Osteoblast (primary cell): ENCODE data around the gene SORCS1. TPM values are rescaled to one million over a fixed set of nuclear protein-coding genes. Genes with fewer than 3 reads are reported as not detected.

Experiments used
- DNase-seq: peaks from one replicate; pipeline ENCODE4 v3.0.0; 2011; ENCODE audit warnings: low spot score, mixed read lengths; ENCODE audit not compliant: insufficient read length; ENCODE audit errors: missing footprints
- H2AFZ ChIP-seq: 2 replicates; pipeline ENCODE4 v1.6.0; 2011; ENCODE audit warnings: mild to moderate bottlenecking, low read length
- H3K27ac ChIP-seq: 2 replicates; pipeline ENCODE4 v1.5.1; 2011; ENCODE audit warnings: mild to moderate bottlenecking, low read depth, low read length, moderate library complexity
- H3K27me3 ChIP-seq: 2 replicates; pipeline ENCODE4 v1.6.0; 2012; ENCODE audit warnings: mild to moderate bottlenecking, control low read depth, inconsistent platforms, low read length, moderate library complexity; ENCODE audit not compliant: insufficient read depth
- H3K36me3 ChIP-seq: 2 replicates; pipeline ENCODE4 v1.5.1; 2011; ENCODE audit warnings: mild to moderate bottlenecking, low read length, control low read depth, moderate library complexity; ENCODE audit not compliant: insufficient read depth
- H3K4me1 ChIP-seq: 2 replicates; pipeline ENCODE4 v1.5.1; 2011; ENCODE audit warnings: mild to moderate bottlenecking, low read length, control low read depth, moderate library complexity; ENCODE audit not compliant: insufficient read depth
- H3K4me2 ChIP-seq: 2 replicates; pipeline ENCODE4 v1.6.0; 2011; ENCODE audit warnings: mild to moderate bottlenecking, low read length; ENCODE audit not compliant: insufficient read depth
- H3K4me3 ChIP-seq: fragments of 200-600 bp; sonication (generic); 3 replicates; pipeline ENCODE4 v1.5.1; 2012; ENCODE audit warnings: mild to moderate bottlenecking, low read length, inconsistent platforms; ENCODE audit not compliant: insufficient read depth
- H3K79me2 ChIP-seq: 2 replicates; pipeline ENCODE4 v1.6.0; 2012; ENCODE audit warnings: mild to moderate bottlenecking, low read length, control low read depth, inconsistent platforms; ENCODE audit not compliant: insufficient read depth
- H3K9me3 ChIP-seq: 2 replicates; pipeline ENCODE4 v1.5.1; 2011; ENCODE audit warnings: low read depth, low read length, control low read depth
- H4K20me1 ChIP-seq: 2 replicates; pipeline ENCODE4 v1.6.0; 2012; ENCODE audit warnings: mild to moderate bottlenecking, low read length, control low read depth; ENCODE audit not compliant: insufficient read depth
- total RNA-seq: library from RNA; depleted of rRNA; stranded (reverse); fragments of >200 nt; gene quantifications from 2 replicates; pipeline ENCODE4 v1.2.3, GENCODE V29; 2012
- TF ChIP-seq, protein P1 (sequence below): IDR thresholded peaks from 2 replicates; pipeline ENCODE4 v1.5.1; 2011; ENCODE audit warnings: mild to moderate bottlenecking, low read depth, low read length, moderate library complexity; ENCODE audit errors: extremely low read depth

SORCS1 gene
- total RNA-seq, 1 donor = not detected

DNA sequence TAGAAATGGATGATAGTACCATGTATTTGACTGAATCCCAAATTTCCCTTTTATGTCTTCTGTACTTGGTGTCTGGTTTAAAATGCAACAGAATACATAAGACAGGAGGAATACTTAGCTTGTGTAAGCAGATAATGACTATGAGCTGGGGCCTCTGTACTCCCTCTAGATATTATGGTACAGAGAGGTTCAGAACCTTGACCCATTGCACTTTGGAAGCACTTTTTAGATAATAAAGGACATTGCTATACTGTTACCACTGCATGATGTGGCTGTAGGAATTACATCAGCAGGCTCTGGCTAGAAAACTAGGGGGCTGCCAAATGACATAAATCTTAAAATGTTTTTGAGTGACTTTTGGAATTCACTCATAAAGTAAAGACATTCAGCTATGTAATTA is 526.6 kb downstream of the SORCS1 start:
- TF ChIP-seq, protein P1, sequence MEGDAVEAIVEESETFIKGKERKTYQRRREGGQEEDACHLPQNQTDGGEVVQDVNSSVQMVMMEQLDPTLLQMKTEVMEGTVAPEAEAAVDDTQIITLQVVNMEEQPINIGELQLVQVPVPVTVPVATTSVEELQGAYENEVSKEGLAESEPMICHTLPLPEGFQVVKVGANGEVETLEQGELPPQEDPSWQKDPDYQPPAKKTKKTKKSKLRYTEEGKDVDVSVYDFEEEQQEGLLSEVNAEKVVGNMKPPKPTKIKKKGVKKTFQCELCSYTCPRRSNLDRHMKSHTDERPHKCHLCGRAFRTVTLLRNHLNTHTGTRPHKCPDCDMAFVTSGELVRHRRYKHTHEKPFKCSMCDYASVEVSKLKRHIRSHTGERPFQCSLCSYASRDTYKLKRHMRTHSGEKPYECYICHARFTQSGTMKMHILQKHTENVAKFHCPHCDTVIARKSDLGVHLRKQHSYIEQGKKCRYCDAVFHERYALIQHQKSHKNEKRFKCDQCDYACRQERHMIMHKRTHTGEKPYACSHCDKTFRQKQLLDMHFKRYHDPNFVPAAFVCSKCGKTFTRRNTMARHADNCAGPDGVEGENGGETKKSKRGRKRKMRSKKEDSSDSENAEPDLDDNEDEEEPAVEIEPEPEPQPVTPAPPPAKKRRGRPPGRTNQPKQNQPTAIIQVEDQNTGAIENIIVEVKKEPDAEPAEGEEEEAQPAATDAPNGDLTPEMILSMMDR = no peak
- no peak for DNase-seq

DNA sequence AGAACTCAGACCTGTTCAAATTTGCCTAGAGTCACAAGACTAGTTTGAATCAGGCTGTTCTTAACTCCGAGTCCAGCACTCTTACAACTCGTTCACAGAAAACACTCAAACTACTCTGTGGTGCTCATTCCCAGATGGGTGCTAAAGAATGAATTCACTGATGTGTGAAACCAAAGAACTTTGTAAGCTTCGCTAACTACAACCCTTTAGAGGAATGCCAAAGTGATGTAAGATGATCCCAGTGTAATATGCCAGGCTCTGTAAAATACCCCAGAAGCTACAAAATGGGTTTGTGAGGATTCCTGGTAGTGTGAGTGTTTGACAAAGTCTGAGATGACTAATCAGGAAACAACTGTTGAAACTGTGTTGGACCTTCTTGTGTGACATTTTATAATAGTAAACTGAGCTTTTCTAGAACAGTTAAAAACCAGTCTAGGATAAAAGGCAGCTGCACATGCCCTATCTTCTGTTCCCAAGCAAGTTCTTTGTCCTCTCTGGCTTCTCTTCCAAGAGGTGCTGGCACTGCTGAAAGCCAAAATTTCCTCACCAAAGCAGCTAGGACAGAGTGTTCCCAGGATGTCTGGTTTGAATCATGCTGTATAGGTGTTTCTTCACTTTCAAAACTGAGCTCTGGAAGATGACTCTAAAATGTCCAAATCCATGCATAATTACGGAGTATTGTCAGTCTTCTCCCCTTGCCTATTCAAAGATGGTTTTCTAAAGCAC is 527.6 kb downstream of the SORCS1 start:
- no peaks in the 10 kb centered on the region for H3K27me3 ChIP-seq
- H2AFZ ChIP-seq = no peak overlapping the region
- TF ChIP-seq, protein P1 = no peak
- H3K27ac ChIP-seq = no peak overlapping the region
- no peaks in the 10 kb centered on the region for H3K9me3 ChIP-seq
- no peaks in the 10 kb centered on the region for H3K36me3 ChIP-seq
- no peak for DNase-seq
- H4K20me1 ChIP-seq = no peaks in the 10 kb centered on the region
- no peak overlapping the region for H3K4me2 ChIP-seq
- no peaks in the 10 kb centered on the region for H3K4me1 ChIP-seq
- no peaks in the 10 kb centered on the region for H3K79me2 ChIP-seq
- H3K4me3 ChIP-seq = no peak overlapping the region

More for the DNA sequence above, 526.6 kb downstream of the SORCS1 start:
- H3K27ac ChIP-seq = no peak overlapping the region
- no peaks in the 10 kb centered on the region for H3K9me3 ChIP-seq
- no peak overlapping the region for H3K4me3 ChIP-seq
- H3K4me1 ChIP-seq = no peaks in the 10 kb centered on the region
- H3K27me3 ChIP-seq = no peaks in the 10 kb centered on the region
- H3K4me2 ChIP-seq = no peak overlapping the region
- H2AFZ ChIP-seq = no peak overlapping the region
- no peaks in the 10 kb centered on the region for H4K20me1 ChIP-seq
- no peaks in the 10 kb centered on the region for H3K79me2 ChIP-seq
- H3K36me3 ChIP-seq = no peaks in the 10 kb centered on the region

DNA sequence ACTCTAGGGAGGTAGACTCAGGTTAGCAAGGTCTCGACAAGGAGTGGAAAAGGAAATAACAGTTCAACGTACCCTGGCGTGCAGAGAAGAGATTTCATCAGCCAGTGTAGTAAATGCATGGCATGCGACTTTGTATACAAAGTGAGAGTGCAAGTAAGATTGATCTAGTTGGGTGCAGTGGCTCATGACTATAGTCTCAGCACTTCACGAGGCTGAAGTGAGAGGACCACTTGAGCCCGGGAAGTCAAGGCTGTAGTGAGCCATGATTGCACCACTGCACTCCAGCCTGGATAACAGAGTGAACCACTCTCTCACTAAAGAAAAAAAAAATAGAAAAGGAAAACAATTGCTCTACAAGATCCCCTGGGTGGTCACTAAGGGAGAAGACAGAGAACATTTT is 528.6 kb downstream of the SORCS1 start:
- no peaks in the 10 kb centered on the region for H3K27me3 ChIP-seq
- H4K20me1 ChIP-seq = no peaks in the 10 kb centered on the region
- no peak overlapping the region for H2AFZ ChIP-seq
- H3K4me2 ChIP-seq = no peak overlapping the region
- no peak overlapping the region for H3K4me3 ChIP-seq
- no peak overlapping the region for H3K27ac ChIP-seq
- H3K36me3 ChIP-seq = no peaks in the 10 kb centered on the region
- H3K9me3 ChIP-seq = no peaks in the 10 kb centered on the region
- no peaks in the 10 kb centered on the region for H3K79me2 ChIP-seq
- TF ChIP-seq, protein P1 = no peak
- no peaks in the 10 kb centered on the region for H3K4me1 ChIP-seq
- no peak for DNase-seq

DNA sequence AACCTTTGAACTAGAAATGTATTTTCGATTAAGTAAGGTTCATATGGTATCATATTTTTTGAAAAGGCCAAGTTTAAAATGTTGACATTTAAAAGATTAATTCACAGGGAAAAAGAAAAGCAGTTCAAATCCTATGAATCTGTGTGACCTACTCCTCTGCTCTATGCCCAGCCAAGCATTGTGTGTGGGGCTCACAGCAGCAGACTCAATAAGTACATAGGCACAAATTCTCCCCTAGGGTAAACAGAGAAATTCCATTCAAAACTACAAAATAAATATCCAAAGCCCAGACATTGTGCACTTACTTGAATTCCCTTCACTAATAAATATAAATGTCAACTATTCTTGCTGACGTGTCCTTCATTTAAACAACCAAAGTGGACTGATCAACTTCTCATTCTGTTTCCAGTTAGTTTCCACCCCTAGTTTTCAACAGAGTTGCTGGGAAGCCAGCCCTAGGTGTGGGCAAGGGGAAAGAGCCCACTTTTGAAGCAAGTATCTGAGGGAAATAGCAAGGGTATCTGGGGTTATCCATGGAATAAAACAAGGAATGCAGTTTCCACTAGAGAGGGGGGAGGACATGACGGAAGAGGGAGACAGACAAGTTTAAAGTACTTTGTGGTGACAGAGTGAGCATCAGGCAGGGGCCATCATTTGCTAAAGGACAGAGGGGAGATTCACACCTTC is 533.3 kb downstream of the SORCS1 start:
- no peaks in the 10 kb centered on the region for H3K36me3 ChIP-seq
- DNase-seq = no peak
- no peaks in the 10 kb centered on the region for H3K9me3 ChIP-seq
- H3K4me3 ChIP-seq = no peak overlapping the region
- TF ChIP-seq, protein P1 = no peak
- H3K4me1 ChIP-seq = no peaks in the 10 kb centered on the region
- no peak overlapping the region for H2AFZ ChIP-seq
- H3K4me2 ChIP-seq = no peak overlapping the region
- H3K27me3 ChIP-seq = no peaks in the 10 kb centered on the region
- H3K79me2 ChIP-seq = no peaks in the 10 kb centered on the region
- no peaks in the 10 kb centered on the region for H4K20me1 ChIP-seq
- H3K27ac ChIP-seq = no peak overlapping the region
